GM11168 (cell line): ENCODE measurements around the gene FFAR1.

ENCODE experiments used
- in situ Hi-C: fragments of 300-500 bp; cut with MboI; formaldehyde crosslinking; loops from one replicate; pipeline ENCODE4 v1.12.0; 2022; ENCODE audit warnings: low sequenced_read_pairs; ENCODE audit not compliant: unreplicated experiment

Gene FFAR1

GRCh38 chr19:35314031-35314430 is 33.7 kb upstream of the FFAR1 start:
- in situ Hi-C loops: no loop called here

- in situ Hi-C loops: no loop called here
Observed at GRCh38 chr19:35314858-35315470, 32.7 kb upstream of the FFAR1 start.

GRCh38 chr19:35315883-35316282 is 31.8 kb upstream of the FFAR1 start:
- in situ Hi-C loops: no loop called here

- in situ Hi-C loops: no loop called here
Observed at GRCh38 chr19:35316560-35316959, 31.1 kb upstream of the FFAR1 start.

- in situ Hi-C loops: no loop called here
Observed at GRCh38 chr19:35317464-35318043, 30.1 kb upstream of the FFAR1 start.

- in situ Hi-C loops: no loop called here
Observed at GRCh38 chr19:35318679-35319448, 28.8 kb upstream of the FFAR1 start.

- in situ Hi-C loops: no loop called here
Observed at GRCh38 chr19:35320065-35320713, 27.5 kb upstream of the FFAR1 start.

GRCh38 chr19:35321291-35321690 is 26.4 kb upstream of the FFAR1 start:
- in situ Hi-C loops: no loop called here

GRCh38 chr19:35322014-35322413 is 25.7 kb upstream of the FFAR1 start:
- in situ Hi-C loops: no loop called here

GRCh38 chr19:35327642-35328041 is 20.1 kb upstream of the FFAR1 start:
- in situ Hi-C loops: no loop called here

- in situ Hi-C loops: no loop called here
Observed at GRCh38 chr19:35328851-35329285, 18.8 kb upstream of the FFAR1 start, which contains the start of gene CD22. TSS of gene CD22 (plus strand) at chr19:35329187. CDS start at chr19:35332041, 2,854 bp downstream.

- in situ Hi-C loops: no loop called here
Observed at GRCh38 chr19:35329323-35329722, 18.4 kb upstream of the FFAR1 start.

GRCh38 chr19:35330475-35330874 is 17.2 kb upstream of the FFAR1 start:
- in situ Hi-C loops: no loop called here

- in situ Hi-C loops: no loop called here
Observed at GRCh38 chr19:35331551-35332214, 16.0 kb upstream of the FFAR1 start.

GRCh38 chr19:35332817-35333216 is 14.9 kb upstream of the FFAR1 start:
- in situ Hi-C loops: no loop called here

- in situ Hi-C loops: no loop called here
Observed at GRCh38 chr19:35334144-35334753, 13.5 kb upstream of the FFAR1 start.

GRCh38 chr19:35336166-35336955 is 11.3 kb upstream of the FFAR1 start:
- in situ Hi-C loops: no loop called here

GRCh38 chr19:35337097-35337983 is 10.4 kb upstream of the FFAR1 start:
- in situ Hi-C loops: no loop called here
